ENCODE data around the gene CDH23. TPM values are rescaled to one million over a fixed set of nuclear protein-coding genes. Genes with fewer than 3 reads are reported as not detected.

CDH23 gene
- total RNA-seq, 1 donor from 2014 or later, result 10.3 TPM

DNA sequence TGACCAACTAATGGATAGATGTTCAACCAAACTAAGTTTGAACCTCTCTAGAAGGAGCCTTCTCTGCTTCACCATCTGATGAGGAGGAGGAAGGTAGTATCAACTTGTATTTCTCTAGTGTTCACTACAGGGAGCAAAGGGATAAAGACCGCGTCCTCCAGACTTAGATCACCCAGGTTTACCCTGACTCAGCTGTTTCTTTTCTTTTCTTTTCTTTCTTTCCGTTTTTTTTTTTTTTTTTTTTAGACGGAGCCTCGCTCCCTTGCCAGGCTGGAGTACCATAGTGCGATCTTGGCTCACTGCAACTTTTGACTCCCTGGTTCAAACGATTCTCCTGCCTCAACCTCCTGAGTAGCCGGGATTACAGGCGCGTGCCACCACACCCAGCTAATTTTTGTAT is 263.0 kb downstream of the CDH23 start:
- DNase-seq (ENCODE audit: extremely low spot score in 2 of 2), result no peak
- Histone ChIP-seq H3K4me3 (no peak overlapping the region), H3K4me1 (no peaks in the 10 kb centered on the region), H3K27ac (no peak overlapping the region), H3K27me3 (no peaks in the 10 kb centered on the region), H3K36me3 (no peaks in the 10 kb centered on the region), H3K9me3 (no peaks in the 10 kb centered on the region)
- TF ChIP-seq, protein P1, sequence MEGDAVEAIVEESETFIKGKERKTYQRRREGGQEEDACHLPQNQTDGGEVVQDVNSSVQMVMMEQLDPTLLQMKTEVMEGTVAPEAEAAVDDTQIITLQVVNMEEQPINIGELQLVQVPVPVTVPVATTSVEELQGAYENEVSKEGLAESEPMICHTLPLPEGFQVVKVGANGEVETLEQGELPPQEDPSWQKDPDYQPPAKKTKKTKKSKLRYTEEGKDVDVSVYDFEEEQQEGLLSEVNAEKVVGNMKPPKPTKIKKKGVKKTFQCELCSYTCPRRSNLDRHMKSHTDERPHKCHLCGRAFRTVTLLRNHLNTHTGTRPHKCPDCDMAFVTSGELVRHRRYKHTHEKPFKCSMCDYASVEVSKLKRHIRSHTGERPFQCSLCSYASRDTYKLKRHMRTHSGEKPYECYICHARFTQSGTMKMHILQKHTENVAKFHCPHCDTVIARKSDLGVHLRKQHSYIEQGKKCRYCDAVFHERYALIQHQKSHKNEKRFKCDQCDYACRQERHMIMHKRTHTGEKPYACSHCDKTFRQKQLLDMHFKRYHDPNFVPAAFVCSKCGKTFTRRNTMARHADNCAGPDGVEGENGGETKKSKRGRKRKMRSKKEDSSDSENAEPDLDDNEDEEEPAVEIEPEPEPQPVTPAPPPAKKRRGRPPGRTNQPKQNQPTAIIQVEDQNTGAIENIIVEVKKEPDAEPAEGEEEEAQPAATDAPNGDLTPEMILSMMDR (IDR thresholded peaks at IDR 0.05), result no peak
- TF ChIP-seq POLR2AphosphoS5 (IDR thresholded peaks at IDR 0.05; ENCODE audit: insufficient read depth in 1 of 2, low read depth in 1 of 2) (no peak), POLR2A (IDR thresholded peaks at IDR 0.05) (no peak)
- intact Hi-C loops (cut with DNase I), result no loop called here

GRCh38 chr10:71660313-71660712 is 263.6 kb downstream of the CDH23 start:
- H3K36me3 ChIP-seq, result no peaks in the 10 kb centered on the region
- no peak overlapping the region for H3K4me3 ChIP-seq
- no peaks in the 10 kb centered on the region for H3K9me3 ChIP-seq
- TF ChIP-seq, protein P1 (IDR thresholded peaks at IDR 0.05), result no peak
- no peaks in the 10 kb centered on the region for H3K27me3 ChIP-seq
- no peaks in the 10 kb centered on the region for H3K4me1 ChIP-seq
- intact Hi-C loops (cut with DNase I), result no loop called here
- H3K27ac ChIP-seq, result no peak overlapping the region
- no peak for DNase-seq (ENCODE audit: extremely low spot score in 2 of 2)

- no peak overlapping the region for H3K27ac ChIP-seq
- H3K36me3 ChIP-seq, result no peaks in the 10 kb centered on the region
- H3K9me3 ChIP-seq, result no peaks in the 10 kb centered on the region
- intact Hi-C loops (cut with DNase I), result no loop called here
- TF ChIP-seq POLR2A (IDR thresholded peaks at IDR 0.05) (no peak), POLR2AphosphoS5 (IDR thresholded peaks at IDR 0.05; ENCODE audit: insufficient read depth in 1 of 2, low read depth in 1 of 2) (no peak)
- TF ChIP-seq, protein P1 (IDR thresholded peaks at IDR 0.05), result no peak
- no peaks in the 10 kb centered on the region for H3K4me1 ChIP-seq
- no peak for DNase-seq (ENCODE audit: extremely low spot score in 2 of 2)
- no peaks in the 10 kb centered on the region for H3K27me3 ChIP-seq
- H3K4me3 ChIP-seq, result no peak overlapping the region
Measured at GRCh38 chr10:71661060-71661622, 264.4 kb downstream of the CDH23 start.

GRCh38 chr10:71661779-71662336 is 265.1 kb downstream of the CDH23 start:
- Histone ChIP-seq H3K27ac (no peak overlapping the region), H3K36me3 (no peaks in the 10 kb centered on the region), H3K27me3 (no peaks in the 10 kb centered on the region), H3K9me3 (no peaks in the 10 kb centered on the region), H3K4me3 (no peak overlapping the region), H3K4me1 (no peaks in the 10 kb centered on the region)
- TF ChIP-seq, protein P1 (IDR thresholded peaks at IDR 0.05), result no peak
- TF ChIP-seq POLR2AphosphoS5 (IDR thresholded peaks at IDR 0.05; ENCODE audit: insufficient read depth in 1 of 2, low read depth in 1 of 2) (no peak), POLR2A (IDR thresholded peaks at IDR 0.05) (no peak)
- DNase-seq (ENCODE audit: extremely low spot score in 2 of 2), result no peak
- intact Hi-C loops (cut with DNase I), result no loop called here

GRCh38 chr10:71663311-71663710 is 266.6 kb downstream of the CDH23 start:
- no peaks in the 10 kb centered on the region for H3K36me3 ChIP-seq
- H3K27ac ChIP-seq, result no peak overlapping the region
- H3K9me3 ChIP-seq, result no peaks in the 10 kb centered on the region
- no peaks in the 10 kb centered on the region for H3K27me3 ChIP-seq
- H3K4me3 ChIP-seq, result no peak overlapping the region
- no peaks in the 10 kb centered on the region for H3K4me1 ChIP-seq
- TF ChIP-seq POLR2A (IDR thresholded peaks at IDR 0.05) (no peak), POLR2AphosphoS5 (IDR thresholded peaks at IDR 0.05; ENCODE audit: insufficient read depth in 1 of 2, low read depth in 1 of 2) (no peak)
- TF ChIP-seq, protein P1 (IDR thresholded peaks at IDR 0.05), result no peak
- no peak for DNase-seq (ENCODE audit: extremely low spot score in 2 of 2)
- intact Hi-C loops (cut with DNase I), result no loop called here

All from vagina (tissue), 2 donors.